Endothelial cell of hepatic sinusoid (primary cell): ENCODE results near the gene UBTD2.
"Not testable (repeated sequence)": the region's sequence is repeated elsewhere in the genome, so short reads cannot be mapped to it uniquely, and the experiment has no call there.

Experiments
- in situ Hi-C: cut with HindIII; loops from 2 replicates; pipeline ENCODE4 v1.10.0; 2017; ENCODE audit warnings: low sequenced_read_pairs

The UBTD2 gene

DNA sequence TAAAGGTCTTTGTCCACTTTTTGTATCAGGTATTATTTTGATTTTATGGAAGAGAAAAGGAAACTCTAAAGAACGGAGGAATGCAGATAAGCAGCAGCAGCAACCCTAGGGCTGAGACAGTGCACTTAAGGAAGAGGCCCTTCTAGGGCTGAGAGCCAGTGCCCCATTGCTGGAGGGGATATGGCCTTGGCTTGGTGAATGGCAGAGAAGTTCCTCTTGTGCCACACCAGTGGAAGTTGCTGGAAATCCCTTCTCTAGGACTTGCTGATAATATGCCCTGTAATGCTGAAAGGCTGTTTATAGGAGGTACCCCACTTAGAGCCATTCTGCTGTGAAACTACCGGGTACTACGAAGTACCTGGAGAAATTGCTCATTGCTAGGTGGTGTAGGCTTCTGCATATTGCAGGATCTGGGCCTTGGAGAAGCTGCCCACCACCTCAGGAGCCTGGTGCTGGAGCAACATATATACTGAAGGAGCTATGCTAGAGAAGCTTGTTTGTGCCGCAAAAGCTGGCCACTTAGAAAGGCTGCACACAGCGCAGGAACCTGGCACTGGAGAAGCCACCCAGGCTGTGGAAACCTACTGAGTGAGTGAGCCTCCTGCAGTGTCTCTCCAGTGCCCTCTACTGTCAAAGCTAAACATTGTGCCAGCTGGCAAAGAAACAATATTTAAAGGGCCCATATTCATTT lies 9.6 kb upstream of the UBTD2 start:
- in situ Hi-C loops, result loop anchor here (5.0 kb wide), 1 partner anchor 211 kb away; no protein-coding TSS in a partner anchor

DNA sequence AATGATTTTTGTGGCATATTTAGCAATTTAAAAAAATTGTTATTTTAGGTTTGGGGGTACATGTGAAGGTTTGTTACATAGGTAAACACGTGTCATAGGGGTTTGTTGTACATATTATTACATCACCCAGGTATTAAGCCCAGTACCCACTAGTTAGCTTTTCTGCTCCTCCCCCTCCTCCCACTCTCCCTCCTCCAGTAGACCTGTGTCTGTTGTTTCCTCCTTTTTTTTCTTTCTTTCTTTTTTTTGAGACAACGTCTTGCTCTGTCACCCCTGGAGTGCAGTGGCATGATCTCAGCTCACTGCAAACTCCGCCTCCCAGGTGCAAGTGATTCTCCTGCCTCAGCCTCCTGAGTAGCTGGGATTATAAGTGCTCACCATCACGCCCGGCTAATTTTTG lies 8.3 kb upstream of the UBTD2 start:
- in situ Hi-C loops, result loop anchor here (5.0 kb wide), 1 partner anchor 210 kb away; no protein-coding TSS in a partner anchor

DNA sequence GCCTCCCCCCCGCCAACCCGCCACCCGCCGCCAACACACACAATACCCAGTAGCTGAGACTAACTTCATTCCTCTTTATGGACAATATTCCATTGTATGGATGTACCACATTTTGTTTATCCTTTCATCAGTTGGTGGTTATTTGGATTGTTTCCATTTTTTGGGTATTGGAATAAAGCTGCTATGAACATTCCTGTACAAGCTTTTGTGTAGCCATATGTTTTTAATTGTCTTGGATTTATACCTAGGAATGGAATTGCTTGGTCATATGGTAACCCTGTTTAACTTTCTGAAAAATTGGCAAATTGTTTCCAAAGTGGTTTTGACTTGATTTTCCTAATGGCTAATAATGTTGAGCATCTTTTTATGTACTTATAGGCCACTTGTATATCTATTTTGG lies 4.9 kb upstream of the UBTD2 start:
- in situ Hi-C loops, result no loop called here

DNA sequence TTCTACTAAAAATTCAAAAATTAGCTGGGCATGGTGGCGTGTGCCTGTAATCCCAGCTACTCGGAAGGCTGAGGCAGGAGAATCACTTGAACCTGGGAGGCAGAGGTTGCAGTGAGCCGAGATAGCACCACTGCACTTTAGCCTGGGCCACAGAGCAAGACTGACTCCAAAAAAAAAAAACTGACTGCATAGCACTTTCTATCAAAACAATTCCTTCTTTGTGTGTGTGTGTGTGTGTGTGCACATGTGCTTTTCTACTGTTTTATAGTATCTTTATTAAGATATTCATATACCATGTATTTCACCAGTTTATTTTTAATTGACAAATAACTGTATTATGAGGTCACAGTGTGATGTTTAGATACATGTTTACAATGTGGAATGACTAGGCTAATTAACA lies 3.6 kb upstream of the UBTD2 start:
- in situ Hi-C loops, result not testable (repeated sequence)

DNA sequence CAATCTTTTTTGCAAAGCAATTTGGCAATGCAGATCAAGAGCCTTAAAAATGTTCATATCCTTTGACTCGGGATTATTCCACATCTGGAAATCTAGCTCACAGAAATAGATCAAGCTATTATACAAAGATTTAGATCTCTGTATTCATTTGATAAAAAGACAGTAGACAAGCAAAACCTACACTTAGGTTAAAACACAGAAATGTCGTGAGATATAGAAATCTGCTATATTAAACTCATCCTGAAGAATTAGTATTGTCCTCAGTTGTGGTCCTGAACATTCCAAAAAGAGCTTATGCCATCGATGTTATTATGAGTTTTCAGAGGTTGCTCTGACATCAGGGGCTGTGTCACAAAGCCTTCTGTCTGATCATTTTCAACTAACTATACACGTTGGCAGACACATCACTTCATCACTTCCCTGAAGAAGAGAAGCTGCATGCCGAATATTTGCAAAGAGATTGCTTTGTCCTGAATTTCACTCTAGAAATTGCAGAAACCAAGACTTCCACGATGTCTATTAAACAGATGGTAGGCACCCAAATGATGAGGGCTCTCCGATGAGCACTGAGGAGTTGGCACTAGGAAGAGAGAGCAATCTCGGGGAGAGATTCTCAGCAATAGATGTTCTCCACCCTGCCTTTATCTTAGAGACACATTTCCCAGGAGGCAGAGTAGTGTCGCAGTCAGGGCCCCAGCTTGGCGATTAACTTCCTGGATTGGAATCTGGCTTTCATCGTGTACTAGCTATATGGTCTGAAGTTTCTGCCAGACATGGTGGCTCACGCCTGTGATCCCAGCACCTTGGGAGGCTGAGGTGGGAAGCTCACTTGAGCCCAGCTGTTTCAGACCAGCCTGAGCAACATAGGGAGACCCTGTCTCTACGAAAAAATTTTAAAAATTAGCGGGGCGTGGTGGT lies 1.9 kb upstream of the UBTD2 start:
- in situ Hi-C loops, result no loop called here

DNA sequence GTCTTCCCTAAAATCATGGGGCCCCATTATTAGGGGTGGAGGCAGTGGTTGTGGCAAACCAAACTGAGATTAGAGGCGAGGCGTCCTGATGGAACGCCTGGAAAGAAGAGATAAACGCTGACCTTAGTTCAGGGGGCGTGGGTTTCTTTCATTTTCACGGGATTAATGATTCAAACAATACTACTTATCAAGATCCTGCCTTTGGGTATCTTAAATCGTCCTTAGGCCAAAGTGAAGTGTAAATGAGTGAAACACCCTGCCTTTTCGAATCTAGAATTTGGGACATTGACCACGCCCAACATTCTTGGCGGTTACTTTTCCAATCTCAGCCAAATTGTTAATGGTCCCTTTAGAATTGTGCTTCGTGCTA lies 1.0 kb upstream of the UBTD2 start:
- in situ Hi-C loops, result no loop called here

DNA sequence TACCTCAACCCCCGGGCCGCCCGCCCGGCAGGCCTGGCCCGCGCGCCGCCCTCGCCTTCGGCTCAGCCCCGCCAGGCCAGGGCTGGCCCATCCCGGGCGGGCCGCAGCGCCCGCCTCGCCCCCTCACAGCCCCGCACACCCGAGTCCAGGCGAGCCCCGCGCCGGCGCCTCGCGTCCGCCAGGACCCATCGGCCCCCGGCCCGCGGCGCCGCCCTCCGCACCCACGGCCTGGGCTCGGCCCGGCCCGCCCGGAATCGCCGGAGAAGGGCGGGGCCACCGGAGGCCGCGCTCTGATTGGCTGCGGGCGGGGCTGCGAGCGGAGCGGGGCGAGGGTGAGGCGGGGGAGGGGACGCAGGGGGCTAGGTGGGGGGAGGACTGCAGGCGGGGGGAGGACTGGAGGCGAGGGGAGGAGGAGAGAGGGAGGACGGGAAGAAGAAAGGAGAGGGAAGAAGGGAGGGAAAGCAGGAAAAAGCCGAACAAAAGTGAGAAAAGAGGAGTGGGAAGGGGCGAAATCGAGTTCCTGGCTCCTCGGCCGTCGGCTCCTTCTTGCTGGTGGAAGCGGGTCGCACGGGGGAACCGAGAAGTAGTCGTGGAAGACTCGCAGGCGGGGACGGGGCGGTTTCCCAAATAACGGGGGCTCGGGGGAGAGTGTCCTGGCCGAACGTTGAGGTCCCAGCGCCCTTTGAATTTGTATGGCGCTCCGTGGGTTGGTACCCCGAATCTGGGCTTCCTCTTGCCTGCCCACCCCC lies 472 bp upstream of the UBTD2 start:
- in situ Hi-C loops, result no loop called here

DNA sequence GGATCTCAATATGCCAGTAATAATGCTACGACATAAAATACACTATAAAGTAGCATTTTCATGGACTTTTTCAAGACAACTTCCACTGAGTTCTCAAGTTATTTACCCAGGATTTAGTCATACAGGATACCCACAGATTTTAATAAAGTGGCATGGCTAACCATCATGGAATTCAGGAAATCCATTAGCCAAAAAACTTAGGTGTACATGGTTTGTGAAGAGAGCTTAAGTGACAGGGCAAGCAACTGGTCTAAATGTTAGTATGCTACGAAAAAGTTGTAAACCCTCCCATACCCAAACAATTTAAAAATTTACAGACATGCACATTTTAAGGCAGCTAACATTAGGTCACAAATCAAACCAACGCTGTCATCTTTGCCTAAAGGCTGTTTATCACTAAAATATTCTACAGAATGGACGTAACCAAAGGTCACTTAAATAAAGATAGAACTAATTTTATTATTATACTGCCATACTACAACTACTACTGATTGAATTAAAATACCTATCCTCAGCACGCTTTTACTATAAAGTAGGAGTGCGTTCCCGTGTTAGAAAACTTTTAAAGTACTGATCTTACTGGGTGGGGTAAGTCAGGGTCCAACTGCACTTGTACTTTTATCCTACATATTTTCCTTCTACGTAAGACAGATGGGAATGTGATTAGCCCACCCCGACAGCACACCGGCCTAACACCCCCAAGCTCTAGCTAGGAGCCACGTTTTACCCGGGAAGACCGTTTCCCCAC lies 1.1 kb downstream of the UBTD2 start:
- in situ Hi-C loops, result no loop called here

DNA sequence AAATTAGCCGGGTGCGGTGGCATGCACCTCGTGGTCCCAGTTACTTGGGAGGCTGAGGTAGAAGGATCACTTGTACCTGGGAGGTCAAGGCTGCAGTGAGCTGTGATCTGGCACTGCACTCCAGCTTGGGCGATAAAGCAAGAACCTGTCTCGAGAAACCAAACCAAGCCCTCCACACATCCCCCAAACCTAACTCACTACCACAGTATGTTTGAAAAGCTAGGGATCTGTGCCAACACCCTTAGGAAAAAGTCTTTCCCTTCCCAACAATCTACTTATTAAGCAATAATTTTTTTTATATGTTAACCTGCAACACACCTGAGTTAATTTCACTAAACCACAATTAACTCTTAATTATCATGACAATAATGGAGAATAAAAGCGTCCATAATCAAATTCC lies 2.2 kb downstream of the UBTD2 start:
- in situ Hi-C loops, result no loop called here

DNA sequence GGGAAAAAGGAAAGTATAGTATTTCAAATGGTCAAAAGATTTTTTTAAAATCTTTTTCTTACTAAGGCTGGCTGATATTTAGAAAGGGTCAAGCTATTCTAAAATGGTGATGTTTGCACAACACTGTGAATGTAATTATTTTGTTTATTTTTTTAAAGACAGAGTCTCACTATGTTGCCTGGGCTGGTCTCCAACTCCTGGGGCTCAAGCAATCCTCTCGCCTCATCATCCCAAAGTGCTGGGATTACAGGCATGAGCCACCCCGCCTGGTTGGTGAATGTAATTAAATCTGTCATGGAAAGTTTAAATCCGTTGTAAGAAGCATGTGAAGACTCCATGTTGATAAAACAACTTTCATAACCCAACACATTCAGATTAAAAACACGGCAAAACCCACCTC lies 2.6 kb downstream of the UBTD2 start:
- in situ Hi-C loops, result no loop called here

DNA sequence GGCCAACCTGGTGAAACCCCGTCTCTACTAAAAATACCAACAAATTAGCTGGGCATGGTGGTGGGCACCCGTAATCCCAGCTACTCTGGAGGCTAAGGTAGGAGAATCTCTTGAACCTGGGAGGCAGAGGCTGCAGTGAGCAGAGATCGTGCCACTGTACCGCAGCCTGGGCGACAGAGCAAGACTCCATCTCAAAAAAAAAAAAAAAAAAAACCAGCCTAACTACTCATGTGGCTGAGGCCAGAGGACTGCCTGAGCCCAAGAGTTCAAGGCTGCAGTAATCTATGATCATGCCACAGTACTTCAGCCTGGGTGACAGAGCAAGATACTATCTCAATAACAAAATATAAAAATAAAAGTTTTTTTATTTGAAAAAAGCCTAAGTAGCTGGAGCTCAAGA lies 3.2 kb downstream of the UBTD2 start:
- in situ Hi-C loops, result no loop called here

DNA sequence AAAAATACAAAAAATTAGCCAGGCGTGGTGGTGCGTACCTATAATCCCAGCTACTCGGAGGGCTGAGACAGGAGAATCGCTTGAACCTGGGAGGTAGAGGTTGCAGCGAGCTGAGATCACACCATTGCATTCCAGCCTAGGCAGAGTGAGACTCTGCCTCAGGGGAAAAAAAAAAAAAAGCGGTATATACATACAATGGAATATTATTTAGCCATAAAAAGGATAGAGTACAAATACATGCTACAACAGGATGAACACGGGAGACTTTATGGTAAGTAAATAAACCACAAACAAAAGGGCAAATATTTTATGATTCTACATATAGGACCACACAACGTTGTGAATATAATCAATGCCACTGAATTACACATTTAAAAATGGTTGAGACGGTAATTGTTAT lies 5.2 kb downstream of the UBTD2 start:
- in situ Hi-C loops, result no loop called here

DNA sequence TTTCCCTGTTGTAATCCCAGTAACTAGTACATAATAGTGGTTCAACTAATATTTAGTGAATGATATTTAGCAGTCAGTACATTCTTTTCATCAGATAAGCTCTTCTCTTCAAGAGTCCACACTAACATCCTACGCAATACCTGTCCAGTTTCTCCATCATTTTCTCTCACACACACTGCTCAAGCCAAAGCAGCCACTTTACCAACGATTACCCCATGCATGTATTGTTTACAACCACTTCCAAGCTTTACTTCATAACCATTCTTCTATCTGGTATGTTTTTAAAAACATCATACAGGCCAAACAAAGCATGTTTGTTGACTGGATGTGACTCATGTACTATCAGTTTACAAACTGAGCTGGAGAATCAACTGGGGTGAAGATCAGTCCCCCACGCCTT lies 7.3 kb downstream of the UBTD2 start:
- in situ Hi-C loops, result no loop called here

DNA sequence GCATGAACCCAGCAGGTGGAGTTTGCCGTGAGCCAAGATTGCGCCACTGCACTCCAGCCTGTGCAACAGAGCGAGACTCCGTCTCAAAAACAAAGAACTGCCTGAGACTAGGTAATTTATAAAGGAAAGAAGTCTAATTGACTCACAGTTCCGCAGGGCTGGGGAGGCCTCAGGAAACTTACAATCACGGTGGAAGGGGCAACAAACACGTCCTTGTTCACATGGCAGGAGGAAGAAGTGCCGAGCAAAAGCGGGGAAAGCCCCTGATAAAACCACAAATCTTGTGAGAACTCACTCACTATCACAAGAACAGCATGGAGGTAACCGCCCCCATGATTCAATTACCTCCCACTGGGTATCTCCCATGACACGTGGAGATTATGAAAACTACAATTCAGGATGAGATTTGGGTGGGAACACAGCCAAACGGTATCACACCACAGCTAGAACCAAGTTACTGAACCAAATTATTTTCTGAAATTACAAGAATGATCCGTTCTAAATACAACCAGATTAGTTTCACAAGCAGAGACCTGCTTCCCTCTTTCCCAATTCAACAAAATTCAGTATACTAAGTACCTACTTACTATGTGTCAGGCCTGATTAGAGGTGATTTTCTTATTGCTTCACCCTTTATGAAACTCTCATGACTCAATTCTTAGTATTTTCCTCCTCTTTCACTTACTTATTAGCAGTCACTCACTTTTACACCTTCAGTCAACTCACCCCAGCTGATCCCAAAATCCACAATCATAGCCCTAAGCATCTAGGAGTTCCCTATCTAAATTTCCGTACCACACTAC lies 8.4 kb downstream of the UBTD2 start:
- in situ Hi-C loops, result loop anchor here (5.0 kb wide), 2 partner anchors 43 to 98 kb away; no protein-coding TSS in a partner anchor

DNA sequence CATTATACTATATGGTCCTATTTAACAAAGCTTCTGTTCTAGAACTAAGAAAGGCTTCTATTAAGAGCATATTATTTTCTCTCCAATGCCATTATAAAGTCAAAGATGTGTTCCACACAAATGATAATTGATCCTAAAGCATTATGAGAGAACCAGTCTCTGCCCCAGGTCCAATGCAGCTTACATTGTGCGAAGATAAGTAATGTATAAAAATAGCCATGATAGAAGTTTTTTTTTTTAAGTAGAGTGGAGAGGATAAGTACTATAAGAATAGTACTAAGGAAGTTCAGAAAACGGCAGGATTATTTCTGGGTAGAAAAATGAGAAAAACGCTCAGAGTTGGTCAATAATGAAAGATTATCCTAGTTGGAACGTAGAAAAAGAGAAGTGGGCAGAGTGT lies 15.6 kb downstream of the UBTD2 start:
- in situ Hi-C loops, result no loop called here

DNA sequence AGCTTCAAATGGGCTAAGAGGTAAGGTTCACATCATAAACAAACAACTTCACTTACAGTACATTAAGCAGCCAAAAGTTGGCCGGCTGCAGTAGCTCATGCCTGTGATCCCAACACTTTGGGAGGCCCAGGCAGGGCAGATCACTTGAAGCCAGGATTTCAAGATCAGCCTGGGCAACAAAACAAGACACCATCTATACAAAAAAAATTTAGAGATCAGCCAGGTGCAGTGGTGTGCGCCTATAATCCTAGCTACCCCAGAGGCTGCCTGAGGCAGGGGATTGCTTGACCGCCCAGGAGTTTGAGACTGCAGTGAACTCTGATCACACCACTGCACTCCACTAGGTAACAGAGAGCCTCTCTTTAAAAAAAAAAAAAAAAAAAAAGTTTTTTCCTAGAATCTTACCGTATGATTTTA lies 16.9 kb downstream of the UBTD2 start:
- in situ Hi-C loops, result no loop called here

DNA sequence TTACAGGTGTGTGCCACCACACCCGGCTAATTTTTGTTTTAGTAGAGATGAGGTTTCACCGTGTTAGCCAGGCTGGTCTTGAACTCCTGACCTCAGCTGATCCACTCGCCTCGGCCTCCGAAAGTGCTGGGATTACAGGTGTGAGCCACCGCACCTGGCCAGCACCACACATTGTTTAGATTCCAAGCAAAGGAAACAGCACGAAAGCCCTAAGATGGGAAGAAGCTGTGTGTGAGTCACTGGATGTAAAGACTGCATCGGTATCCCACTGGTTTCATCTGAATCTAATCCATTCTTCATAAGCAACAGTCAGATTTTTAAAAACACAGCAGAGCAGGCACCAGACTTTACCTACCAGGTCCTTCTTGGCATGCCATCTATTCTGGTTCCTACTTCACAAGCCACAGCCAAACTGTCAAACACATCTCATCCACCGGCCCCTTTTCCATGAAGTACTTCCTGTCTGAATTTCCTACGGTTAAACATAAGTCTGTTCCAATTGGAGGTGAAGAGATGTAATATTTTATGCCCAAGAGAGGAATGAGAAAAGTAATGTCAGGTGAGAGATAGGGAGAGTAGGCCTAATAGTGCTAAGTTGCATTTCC lies 17.4 kb downstream of the UBTD2 start:
- in situ Hi-C loops, result no loop called here

DNA sequence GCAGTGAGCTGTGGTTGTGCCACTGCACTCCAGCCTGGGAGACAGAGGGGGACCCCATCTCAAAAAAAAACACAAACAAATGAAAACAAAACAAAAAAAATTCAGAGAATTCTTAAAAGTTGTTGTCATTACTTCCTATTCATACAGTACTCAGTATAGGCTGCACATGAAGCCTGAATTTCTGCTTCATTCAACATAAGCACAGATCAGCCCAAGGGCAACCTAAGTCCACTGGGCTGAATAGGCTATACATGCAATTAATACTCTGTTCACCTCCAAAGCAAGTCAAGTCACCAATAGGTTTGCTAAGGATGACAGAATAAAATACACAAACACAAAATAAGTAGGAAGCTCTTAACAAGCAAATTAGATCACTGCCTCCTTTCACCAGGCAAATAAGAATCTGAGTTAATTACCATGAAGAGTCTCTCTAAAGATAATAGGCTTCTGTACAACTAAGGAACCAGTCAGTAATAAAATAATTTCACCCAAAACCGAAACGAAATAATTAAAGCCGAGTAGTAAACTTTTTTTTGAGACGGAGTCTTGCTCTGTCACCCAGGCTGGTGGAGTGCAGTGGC lies 18.7 kb downstream of the UBTD2 start:
- in situ Hi-C loops, result no loop called here

DNA sequence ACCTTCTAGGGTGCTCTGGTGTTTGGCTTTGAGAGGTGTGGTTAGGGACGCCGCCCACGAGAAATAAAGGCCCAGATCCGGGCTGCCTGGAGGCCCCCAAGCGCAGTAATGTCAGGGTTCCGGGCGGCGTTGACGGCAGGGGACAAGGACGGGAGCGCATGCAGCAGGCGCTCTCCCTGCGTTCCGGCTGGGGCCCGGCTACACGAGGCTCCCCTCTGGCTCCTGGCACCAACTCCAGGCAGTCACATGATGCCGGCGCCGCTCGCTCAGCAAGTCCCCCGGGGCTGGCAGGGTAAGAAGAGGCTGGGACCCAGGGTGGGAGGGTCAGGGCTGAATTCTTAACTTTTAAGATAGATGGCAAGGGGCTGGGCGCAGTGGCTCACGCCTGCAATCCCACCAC lies 28.1 kb downstream of the UBTD2 start:
- in situ Hi-C loops, result no loop called here
